Erythroblast (primary cell): Measurements from ENCODE around the gene ALDH4A1.

ENCODE experiments used
- GATA1 ChIP-seq: IDR thresholded peaks from 2 replicates; pipeline ENCODE4 v1.6.1; 2011; ENCODE audit warnings: low read depth, mild to moderate bottlenecking, control low read depth, low read length, moderate library complexity
- POLR2A ChIP-seq: IDR thresholded peaks from 2 replicates; pipeline ENCODE4 v1.6.1; 2011; ENCODE audit warnings: mild to moderate bottlenecking, low read length

- TF ChIP-seq POLR2A (no peak), GATA1 (no peak)
These were observed 22.5 kb downstream of the ALDH4A1 start for GRCh38 chr1:18879791-18880309.
